ENCODE results near the gene PIK3R1.

Gene PIK3R1

GRCh38 chr5:68252673-68253623 lies 37.4 kb downstream of the PIK3R1 start:
- DNase-seq (ENCODE audit: low read depth): peak; percentile 75

DNA sequence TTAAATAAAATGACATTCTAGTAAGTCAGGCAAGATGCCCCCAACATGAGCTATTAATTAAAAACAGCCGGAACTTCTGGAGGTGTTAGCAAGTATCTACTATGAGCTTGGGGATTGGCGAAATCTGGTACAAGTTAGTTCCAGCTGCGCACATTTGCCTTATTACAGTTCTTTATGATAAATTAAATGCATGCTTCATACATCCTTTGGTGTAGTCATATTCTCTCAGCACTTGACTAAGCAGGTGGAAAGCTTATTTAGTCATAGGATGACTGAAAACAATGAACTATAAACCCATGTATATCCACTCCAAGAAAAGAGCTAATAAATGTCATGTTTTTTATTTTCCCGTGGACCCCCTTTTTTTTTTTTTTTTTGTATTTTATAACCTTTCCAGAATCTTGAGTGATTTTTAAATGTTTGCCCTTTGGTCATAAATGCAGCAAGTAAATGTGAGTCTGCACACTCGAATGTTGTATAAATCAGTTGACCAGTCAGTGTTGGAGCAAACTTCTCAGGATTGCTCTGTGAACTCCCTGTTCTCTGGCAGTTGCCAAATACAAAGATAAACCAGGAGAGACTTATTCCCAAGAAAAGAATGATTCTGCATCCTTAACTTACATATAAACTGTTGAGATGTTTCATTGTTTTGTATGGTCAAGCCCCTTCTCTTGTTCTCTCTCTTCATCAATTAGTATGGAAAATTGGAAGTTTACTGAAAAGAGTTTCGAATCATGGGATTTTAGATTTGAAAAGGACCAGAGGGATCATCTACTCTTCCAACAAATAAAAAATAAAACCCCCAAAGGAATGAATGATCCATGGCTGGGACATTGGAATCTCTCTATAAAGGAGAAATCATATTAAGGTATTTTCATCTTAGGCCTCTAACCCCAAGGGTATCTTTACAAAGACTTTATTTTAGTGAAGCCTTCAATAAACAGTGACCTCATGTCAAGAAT lies 38.3 kb downstream of the PIK3R1 start:
- no peak for DNase-seq (ENCODE audit: low read depth)

DNA sequence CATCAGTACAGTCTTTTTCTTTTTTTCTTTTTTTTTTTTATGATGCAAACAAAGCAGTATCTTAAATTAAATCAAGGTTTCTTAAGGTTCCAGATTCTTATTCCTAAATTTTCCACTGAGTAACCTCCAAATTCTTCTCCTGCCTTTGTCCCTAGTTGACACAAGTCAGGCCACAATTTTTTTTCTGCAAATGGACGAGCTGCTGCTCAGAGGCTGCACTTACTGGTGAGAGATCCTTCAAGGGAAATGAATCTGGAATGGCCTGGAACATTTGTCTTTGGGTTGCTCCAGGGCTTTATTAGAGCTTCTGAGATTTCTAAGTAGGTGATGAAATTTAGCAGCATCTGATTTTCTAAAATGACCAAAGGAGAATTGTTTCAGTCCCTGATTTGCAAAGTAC lies 39.3 kb downstream of the PIK3R1 start:
- no peak for DNase-seq (ENCODE audit: low read depth)

DNA sequence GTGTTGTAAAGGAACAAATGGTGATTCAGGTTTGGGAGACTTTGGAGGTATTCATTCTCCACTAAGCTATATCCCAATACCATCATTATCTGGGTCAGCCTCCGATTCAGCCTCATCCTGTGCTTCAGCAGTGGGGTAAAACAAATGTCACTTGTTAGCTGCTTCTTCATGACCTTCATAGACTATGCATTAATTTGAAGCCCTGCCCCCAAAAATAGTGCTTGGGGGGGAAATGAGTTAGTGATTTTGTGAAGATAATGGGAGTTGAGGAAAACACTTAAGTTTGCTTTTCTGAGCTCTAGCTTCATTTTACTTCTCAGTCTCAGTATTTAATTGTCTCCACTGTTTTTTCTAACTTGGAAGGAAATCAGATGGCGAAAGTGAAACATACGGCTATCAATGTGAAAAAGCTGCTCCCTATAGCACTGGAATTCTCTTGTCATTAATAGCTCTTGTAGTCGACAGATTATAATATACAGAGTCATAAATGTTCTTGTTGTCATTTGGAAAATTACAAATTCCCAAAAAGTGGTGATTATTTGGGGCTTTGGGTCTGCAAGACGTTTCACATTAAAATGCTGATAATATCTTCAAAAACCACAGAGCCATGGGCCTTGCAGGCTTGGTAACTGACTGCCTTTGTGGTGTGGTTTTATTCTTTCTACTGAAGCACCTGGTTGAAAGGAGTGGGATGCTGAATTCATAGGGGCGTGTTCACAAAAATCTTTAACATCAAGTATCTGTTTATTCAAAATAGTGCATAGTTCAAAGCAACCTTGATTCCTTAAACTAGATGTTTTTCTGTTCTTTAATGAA lies 40.0 kb downstream of the PIK3R1 start:
- no peak for DNase-seq (ENCODE audit: low read depth)

GRCh38 chr5:68257210-68257609 lies 41.7 kb downstream of the PIK3R1 start:
- DNase-seq (ENCODE audit: low read depth): no peak

GRCh38 chr5:68258531-68258930 lies 43.0 kb downstream of the PIK3R1 start:
- no peak for DNase-seq (ENCODE audit: low read depth)

DNA sequence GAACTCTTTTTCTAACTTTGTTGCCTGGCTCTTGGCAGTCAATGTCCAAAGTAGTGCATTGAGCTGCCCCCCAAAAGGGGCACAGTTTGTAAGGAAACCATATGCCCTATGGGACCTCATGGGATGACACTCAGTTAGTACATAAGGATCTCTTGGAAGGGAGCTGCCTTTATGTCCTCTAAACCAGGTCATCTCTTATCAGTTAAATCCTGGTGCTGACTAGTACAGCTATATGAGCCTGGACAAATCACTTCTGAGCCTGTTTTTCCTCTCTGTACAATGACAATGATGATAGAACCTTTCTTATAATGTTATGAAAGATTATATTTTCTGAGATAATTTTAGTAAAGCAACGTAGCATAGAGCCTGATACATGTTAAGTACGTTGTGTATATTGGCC lies 44.1 kb downstream of the PIK3R1 start:
- no peak for DNase-seq (ENCODE audit: low read depth)

DNA sequence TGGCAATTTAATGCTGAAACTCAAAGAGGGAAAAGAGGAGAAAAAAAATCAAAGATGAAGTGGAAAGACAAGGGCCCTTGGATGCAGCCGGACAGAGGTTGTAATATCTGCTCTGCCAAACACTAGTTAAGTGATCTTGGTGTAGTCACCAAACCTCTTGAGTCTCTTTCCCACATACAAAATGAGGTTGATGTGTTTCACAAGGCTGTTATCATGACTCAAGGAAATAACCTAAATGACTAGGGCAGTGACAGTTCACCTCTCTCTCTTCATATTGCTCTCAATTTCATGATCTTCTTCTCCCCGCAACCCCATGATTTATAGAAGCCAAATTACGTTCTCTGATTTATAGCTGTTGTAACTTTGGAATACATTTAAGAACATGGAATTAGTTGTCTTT lies 44.9 kb downstream of the PIK3R1 start:
- no peak for DNase-seq (ENCODE audit: low read depth)

GRCh38 chr5:68261169-68261568 lies 45.6 kb downstream of the PIK3R1 start:
- no peak for DNase-seq (ENCODE audit: low read depth)

DNA sequence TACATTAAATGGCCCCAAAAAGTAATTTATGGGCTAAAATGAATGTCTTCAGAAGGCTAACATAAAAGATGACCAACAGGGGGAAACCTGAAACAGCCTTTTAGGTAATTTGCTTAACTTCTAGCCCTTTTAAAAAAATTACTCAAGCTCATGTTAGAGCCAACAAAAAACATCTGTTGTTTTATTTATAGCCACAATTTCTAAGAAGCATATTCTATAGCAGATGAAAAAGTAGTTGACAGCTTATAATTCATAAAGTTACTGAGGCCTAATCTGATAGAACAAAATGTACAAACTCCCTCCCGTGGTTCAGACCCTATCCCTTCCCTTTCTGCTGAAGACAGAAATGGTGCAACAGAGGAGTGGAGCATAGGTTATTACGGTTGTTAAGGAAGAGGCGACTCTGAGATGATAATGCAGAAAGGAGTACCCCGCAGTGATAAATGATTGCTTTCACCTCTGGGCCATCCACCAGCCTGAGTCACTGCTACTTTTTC lies 46.1 kb downstream of the PIK3R1 start:
- DNase-seq (ENCODE audit: low read depth): peak; percentile 35

DNA sequence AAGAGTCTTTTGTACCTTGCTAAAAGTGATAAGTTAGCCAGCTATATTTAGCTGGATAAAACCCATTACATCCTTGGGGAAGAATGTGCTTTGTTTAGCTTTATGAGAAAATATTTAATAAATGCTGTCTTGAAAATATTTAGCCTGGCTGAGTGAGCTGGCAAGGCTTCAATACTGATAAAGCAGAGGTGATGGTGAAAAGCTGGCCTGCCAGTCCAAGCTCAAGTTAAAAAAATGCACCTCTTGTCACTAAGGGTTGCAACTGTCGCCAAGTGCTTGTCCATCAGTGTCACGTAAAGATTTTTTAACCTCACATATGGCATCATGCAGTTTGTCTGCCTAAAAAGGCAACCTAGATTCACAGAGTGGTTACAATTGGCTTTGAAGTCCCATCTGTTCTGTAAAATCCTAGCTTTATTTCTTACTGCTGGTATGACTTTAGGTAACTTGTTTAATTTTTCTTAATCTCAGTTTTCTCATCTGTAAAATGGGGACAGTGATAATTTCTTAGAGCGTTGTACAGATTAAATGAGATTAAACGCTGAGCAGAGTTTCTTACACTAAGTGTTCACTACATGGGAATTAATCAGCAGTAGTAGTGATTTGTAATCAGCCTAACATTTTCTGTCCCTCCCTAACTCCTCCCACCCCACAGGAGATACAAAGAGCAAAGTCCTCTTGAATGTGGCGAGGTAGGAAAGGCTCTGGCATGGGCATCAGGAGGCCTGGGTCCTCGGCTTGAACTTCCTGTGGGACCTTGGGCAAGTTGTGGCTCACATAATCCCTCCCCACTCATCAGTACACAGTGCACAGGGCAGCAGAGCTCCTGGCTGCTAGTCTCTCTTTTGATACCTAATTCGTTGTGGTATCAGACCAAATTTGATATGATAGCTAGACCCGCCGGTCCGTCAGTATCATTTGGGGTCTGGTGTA lies 48.7 kb downstream of the PIK3R1 start:
- DNase-seq (ENCODE audit: low read depth): peak; percentile 84

DNA sequence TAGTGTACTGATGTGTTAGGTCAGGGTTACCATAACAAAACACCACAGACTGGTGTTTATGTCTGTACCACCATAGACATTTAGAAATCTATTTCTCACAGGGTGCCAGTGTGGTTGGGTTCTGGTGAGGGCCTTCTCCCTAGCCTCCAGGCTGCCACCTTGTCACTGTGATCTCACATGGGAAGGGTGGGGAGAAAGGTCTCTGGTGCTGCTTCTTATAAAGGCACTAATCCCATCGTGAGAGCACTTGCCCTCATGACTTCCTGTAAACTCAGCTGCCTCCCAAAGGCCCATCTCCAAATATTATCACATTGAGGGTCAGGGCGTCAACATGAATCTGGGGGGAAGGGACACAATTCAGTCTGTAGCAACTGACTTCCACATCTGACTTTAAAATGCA lies 49.8 kb downstream of the PIK3R1 start:
- peak; percentile 32 for DNase-seq (ENCODE audit: low read depth)

DNA sequence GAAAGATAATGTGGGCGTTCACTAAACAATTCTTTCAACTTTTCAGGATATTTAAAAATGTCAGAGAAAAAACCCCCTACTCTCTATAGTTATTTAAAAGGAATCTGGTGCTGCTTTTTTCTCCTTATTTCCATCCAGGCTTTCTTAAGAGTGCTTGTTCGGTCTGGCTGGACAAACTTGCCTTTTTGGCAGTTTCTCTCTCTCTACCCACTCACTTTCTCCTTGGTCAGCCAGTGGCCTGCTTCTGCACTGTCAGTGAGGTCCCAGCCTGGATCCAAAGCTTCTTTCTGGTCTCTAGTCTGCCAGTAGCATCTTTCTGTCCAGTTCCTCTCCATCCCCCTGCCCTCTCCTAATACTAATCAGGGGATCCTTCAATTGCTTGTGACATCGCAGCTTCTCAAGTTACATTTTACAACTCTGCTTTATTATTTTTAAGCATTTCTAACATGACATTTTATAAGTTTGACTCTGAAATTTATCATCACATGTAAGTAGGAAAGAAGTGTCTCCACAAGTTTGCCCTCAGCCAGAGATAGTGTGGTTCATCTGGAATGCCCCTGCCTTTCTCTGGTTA lies 50.4 kb downstream of the PIK3R1 start:
- peak; percentile 75 for DNase-seq (ENCODE audit: low read depth)

DNA sequence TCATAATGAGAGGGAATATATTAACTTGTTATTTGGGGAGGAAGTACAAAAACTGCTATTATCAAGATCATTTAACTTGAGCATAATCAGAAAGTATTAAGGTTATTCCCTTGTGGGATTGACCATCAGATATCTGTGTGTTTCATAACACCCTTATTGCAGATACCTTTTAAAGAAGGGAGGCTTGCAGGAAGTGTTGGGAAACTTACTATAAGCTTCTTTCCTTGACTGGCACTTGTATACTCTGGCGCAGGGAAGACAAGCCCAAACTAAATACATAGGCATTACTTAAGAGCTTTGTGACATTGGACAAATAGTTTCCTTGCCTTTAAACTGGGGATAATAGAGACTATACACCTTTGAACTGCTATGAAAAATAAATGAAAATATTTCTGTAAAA lies 50.9 kb downstream of the PIK3R1 start:
- DNase-seq (ENCODE audit: low read depth): no peak

DNA sequence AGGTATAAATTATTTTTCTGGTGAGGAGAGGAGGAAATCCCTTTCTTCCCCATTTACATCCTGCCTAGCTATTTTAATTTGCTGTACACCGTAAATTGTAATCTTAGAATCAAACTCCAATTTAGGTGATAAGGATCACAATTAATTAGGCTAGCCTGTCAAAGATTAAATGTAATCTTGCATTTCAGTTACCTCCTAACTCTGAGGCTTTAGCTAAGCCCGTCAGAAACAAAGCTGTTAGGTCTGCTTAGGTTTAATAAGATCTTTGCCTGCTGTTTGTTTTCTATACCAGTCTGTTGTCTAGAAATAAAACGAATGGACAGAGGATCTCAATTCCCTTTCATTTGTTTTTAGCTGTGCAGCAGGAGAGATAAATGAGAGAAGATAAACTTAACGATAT lies 51.5 kb downstream of the PIK3R1 start:
- no peak for DNase-seq (ENCODE audit: low read depth)

DNA sequence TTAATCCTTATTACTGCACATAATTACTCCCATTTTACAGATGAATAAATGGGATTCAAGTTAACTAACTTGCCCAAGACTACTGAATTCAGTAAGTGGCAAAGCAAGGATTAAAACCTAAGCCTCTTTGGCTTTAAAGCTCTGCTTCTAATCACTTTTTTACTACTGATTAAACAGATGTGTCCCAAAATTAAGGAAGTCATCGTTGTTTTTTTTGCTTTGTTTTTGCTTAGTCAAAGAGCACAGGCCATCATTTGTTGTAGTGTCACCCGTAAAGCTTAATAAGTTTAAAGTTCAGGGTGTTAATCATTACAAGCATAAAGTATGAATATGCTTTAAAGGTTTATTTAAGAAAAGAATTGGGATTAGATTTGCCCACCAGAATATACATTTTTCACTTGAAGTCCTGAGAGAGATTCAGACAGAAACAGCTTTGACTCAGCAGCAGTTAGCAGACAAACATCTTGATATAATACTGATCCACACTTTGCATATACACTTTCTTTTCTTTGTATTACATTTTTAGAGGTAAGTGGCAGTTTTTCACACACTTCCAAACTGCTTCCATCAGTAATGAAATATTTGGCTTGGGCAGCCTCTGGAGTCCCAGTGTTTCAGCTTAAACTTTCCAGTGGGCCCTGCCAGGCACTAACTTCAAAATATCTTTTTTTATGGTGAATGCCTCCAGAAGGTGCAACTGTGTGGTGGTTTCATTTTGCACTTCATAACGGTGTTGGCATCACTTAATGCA lies 52.7 kb downstream of the PIK3R1 start:
- no peak for DNase-seq (ENCODE audit: low read depth)

DNA sequence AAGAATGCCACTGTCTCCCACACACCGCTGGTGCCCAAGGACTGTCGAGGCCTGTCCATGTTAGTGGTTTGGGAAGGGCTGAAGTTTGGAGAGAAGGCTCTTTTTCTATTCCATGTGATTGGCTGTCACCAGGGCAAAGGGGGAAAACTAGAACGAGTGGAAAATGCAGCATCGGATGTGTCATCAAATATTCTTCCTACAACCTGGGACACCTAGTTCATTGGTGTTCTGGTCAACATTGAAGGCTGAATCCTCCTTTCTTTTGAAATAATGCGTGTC lies 53.2 kb downstream of the PIK3R1 start:
- no peak for DNase-seq (ENCODE audit: low read depth)

DNA sequence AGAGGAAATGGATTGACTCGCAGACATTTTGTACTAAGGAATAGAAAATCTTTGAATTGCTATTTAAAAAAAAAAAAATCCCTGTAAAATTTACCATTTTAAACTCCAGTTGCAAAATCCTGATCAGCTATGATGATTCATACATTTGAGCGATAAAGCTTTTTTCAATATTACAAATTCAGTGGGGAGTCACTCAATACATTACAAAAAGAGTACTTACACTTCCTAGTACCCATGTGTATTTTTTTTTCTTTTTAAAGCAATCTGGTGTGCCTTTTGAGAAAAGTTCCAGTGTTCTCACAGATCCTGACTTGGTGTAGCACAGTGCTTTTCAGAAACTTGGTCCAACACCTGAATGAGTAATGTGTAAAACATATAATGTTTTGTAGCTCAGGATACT lies 54.3 kb downstream of the PIK3R1 start:
- no peak for DNase-seq (ENCODE audit: low read depth)

DNA sequence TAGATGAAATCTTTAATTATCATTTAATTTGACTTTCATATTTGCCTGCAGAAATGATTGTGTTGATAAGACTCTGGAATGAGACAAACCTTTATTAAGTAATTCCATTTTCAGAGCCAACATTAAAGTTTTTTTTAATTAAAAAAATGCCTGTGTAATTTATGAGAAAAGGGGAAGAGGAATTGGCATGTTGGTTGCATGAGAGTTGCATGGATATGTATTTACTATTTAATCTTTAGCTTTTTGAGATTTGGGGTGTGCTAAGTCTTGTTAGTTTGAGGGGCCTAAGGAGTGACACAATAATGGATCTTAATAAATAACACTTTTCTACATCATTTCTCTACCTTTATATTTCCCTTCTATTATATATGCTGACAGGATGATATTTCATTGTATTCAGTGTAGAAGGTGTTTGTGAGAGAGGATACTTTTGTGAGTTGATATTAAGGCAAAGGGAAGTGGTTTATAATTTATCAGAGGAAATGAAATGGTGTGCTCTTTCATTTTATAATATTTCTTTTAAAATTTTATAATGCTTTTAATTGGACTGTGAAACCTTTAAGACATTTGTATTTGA lies 54.9 kb downstream of the PIK3R1 start:
- DNase-seq (ENCODE audit: low read depth): no peak
